Measurements from ENCODE around the gene C1S. TPM values are rescaled to one million over a fixed set of nuclear protein-coding genes. Genes with fewer than 3 reads are reported as not detected.

The C1S gene
- total RNA-seq (2022; extraction: Qiagen RNA extraction), result 40.4 to 73.4 TPM (median 41.9 TPM) in 5 replicates

GRCh38 chr12:7060353-7060954, at the start of gene C1S:
Gene C1S, plus strand, starts transcription at chr12:7060718. Its CDS starts 1,195 bp downstream, at chr12:7061913.

GRCh38 chr12:7018350-7019042, 42.0 kb upstream of the C1S start, which contains the start of gene LPCAT3:
Gene LPCAT3, minus strand, starts transcription at chr12:7018476. Its CDS starts 52 bp downstream, at chr12:7018424.

GRCh38 chr12:7092229-7092985, 31.9 kb downstream of the C1S start, which contains the start of gene C1R:
Gene C1R, minus strand, starts transcription at chr12:7092445. Its CDS starts 57 bp downstream, at chr12:7092388.

DNA sequence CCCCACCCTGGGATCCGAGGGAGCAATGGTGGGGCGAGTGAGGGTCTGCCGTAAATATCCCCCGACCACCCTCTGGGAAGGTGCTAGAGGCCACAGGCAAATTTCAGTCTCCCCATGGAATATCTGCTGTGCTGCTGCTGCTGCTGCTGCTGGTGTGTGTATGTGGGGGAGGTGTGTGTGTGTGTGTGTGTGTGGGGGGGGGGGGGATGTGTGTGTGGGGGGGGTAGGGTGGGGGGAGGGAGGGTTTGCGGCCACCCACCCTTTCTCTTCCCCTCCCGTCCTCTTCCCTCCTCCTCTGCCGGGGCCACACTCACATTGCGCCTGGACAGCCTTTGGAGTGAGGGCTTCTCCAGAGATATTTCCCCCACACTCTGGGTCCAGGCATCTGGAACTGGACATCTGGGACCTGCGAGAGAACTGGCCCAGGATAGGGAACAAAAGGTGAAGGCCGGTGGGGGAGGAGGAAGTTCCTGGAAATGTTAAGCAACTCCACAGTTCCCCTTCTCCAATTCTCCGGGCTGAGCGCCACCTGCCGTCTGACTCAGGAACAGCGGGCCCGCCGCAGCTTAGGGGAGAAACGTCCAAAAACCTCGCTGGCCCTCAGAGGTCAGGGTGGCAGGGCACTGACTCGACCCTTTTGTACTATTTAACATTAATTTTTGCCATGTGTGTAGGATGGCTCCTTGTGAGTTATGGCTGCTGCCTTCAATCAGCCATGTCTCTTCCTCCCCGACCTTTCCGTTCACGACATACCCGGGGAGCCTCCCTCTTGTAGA, 48.5 kb downstream of the C1S start, which contains the start of gene C1RL:
Gene C1RL (minus strand): TSS at position 419 of the 776 bp plus-strand sequence. CDS start 34 bp downstream, at position 385.

Other genes with a start within 250 kb of the C1S start
- 0.26 to 0.41 TPM (median 0.33 TPM) in 5 replicates for gene GPR162, start 238.9 kb upstream of the C1S start, total RNA-seq (2022; extraction: Qiagen RNA extraction)
- gene P3H3, start 232.3 kb upstream of the C1S start, total RNA-seq (2022; extraction: Qiagen RNA extraction), result 22.2 to 28.3 TPM (median 26.4 TPM) in 5 replicates
- gene GNB3, start 219.8 kb upstream of the C1S start, total RNA-seq (2022; extraction: Qiagen RNA extraction), result 0.92 to 2.1 TPM (median 1.4 TPM) in 5 replicates
- 72.8 to 80.0 TPM (median 76.6 TPM) in 5 replicates for gene CDCA3, start 209.4 kb upstream of the C1S start, total RNA-seq (2022; extraction: Qiagen RNA extraction)
- 71.9 to 93.6 TPM (median 77.7 TPM) in 5 replicates for gene USP5, start 208.6 kb upstream of the C1S start, total RNA-seq (2022; extraction: Qiagen RNA extraction)
- gene TPI1, start 193.2 kb upstream of the C1S start, total RNA-seq (2022; extraction: Qiagen RNA extraction), result 1,494 to 1,665 TPM (median 1,624 TPM) in 5 replicates
- gene SPSB2, start 187.4 kb upstream of the C1S start, total RNA-seq (2022; extraction: Qiagen RNA extraction), result 24.5 to 34.1 TPM (median 33.9 TPM) in 5 replicates
- 15.6 to 19.4 TPM (median 16.9 TPM) in 5 replicates for gene LRRC23, start 155.9 kb upstream of the C1S start, total RNA-seq (2022; extraction: Qiagen RNA extraction)
- gene ENO2, start 146.1 kb upstream of the C1S start, total RNA-seq (2022; extraction: Qiagen RNA extraction), result 29.0 to 33.1 TPM (median 32.0 TPM) in 5 replicates
- gene ATN1, start 132.8 kb upstream of the C1S start, total RNA-seq (2022; extraction: Qiagen RNA extraction), result 50.9 to 76.0 TPM (median 73.6 TPM) in 5 replicates
- not detected in 5 replicates for gene RNU7-1, start 116.9 kb upstream of the C1S start, total RNA-seq (2022; extraction: Qiagen RNA extraction)
- gene C12orf57, start 116.7 kb upstream of the C1S start, total RNA-seq (2022; extraction: Qiagen RNA extraction), result 261 to 320 TPM (median 303 TPM) in 5 replicates
- 9.1 to 13.5 TPM (median 10.5 TPM) in 5 replicates for gene PTPN6, start 109.4 kb upstream of the C1S start, total RNA-seq (2022; extraction: Qiagen RNA extraction)
- gene PHB2, start 90.1 kb upstream of the C1S start, total RNA-seq (2022; extraction: Qiagen RNA extraction), result 316 to 337 TPM (median 328 TPM) in 5 replicates
- 54.5 to 63.2 TPM (median 59.6 TPM) in 5 replicates for gene EMG1, start 89.8 kb upstream of the C1S start, total RNA-seq (2022; extraction: Qiagen RNA extraction)
- gene LPCAT3, start 42.2 kb upstream of the C1S start, total RNA-seq (2022; extraction: Qiagen RNA extraction), result 26.7 to 30.7 TPM (median 29.8 TPM) in 5 replicates
- gene C1R, start 31.7 kb downstream of the C1S start, total RNA-seq (2022; extraction: Qiagen RNA extraction), result 27.7 to 49.0 TPM (median 30.3 TPM) in 5 replicates
- 10.8 to 14.6 TPM (median 13.4 TPM) in 5 replicates for gene C1RL, start 48.5 kb downstream of the C1S start, total RNA-seq (2022; extraction: Qiagen RNA extraction)
- not detected in 5 replicates for gene RBP5, start 68.2 kb downstream of the C1S start, total RNA-seq (2022; extraction: Qiagen RNA extraction)
- gene CLSTN3, start 69.7 kb downstream of the C1S start, total RNA-seq (2022; extraction: Qiagen RNA extraction), result 11.7 to 17.4 TPM (median 14.9 TPM) in 5 replicates
- 23.6 to 28.4 TPM (median 27.3 TPM) in 5 replicates for gene PEX5, start 129.0 kb downstream of the C1S start, total RNA-seq (2022; extraction: Qiagen RNA extraction)
- not detected in 5 replicates for gene ACSM4, start 243.4 kb downstream of the C1S start, total RNA-seq (2022; extraction: Qiagen RNA extraction)

Data from A549 treated with AZD2906 at 1 μM for 4 hours (cell line).